T-cell (primary cell): ENCODE measurements around the gene LILRA6. TPM values are rescaled to one million over a fixed set of nuclear protein-coding genes. Genes with fewer than 3 reads are reported as not detected.
"Not testable (repeated sequence)": the region's sequence is repeated elsewhere in the genome, so short reads cannot be mapped to it uniquely, and the experiment has no call there.

Experiments
- ATAC-seq, 4 experiments: fragments of 200-7000 bp in 3 of 4; fragments of 150-1000 bp in 1 of 4; cut with Tn5 transposase; replicated peaks in 1 of 4; 1 replicate in 3 of 4; 2 replicates in 1 of 4; pipeline ENCODE4 v1.10.0; 2021; ENCODE audit warnings: moderate library complexity in 3 of 4, mild to moderate bottlenecking in 2 of 4, moderate number of reproducible peaks in 1 of 4
- CTCF ChIA-PET, 2 donors: fragments of 300-600 bp; sonication (Branson Sonifier 250); formaldehyde crosslinking; loops; one replicate each; lab custom pipeline; 2022; ENCODE audit warnings: antibody characterized with exemption in 2 of 2; lab: Charles Lee
- POLR2A ChIA-PET, 2 donors: fragments of 300-600 bp; sonication (Branson Sonifier 250); formaldehyde crosslinking; loops; one replicate each; lab custom pipeline; 2022; ENCODE audit warnings: antibody characterized with exemption in 2 of 2; lab: Charles Lee
- DNase-seq, 35 experiments: peaks; one replicate each; pipeline versions ENCODE4 v3.0.0 to v3.0.0-alpha.2; 2013 to 2023
- H3K27ac ChIP-seq: one replicate; pipeline ENCODE4 v1.5.1; 2013; ENCODE audit warnings: low read length
- H3K27me3 ChIP-seq, 2 experiments: replicated peaks in 1 of 2; 1 replicate in 1 of 2; 2 replicates in 1 of 2; pipeline versions ENCODE4 v1.6.1 to v1.7.0; 2013; ENCODE audit warnings: low read length in 1 of 2, mixed read lengths in 1 of 2; ENCODE audit not compliant: control insufficient read depth in 2 of 2, insufficient read depth in 2 of 2; ENCODE audit errors: extremely low read depth in 1 of 2
- H3K36me3 ChIP-seq, 2 donors: 1 replicate in 1 of 2; 2 replicates in 1 of 2; pipeline versions ENCODE4 v1.6.1 to v1.7.0; 2013; ENCODE audit warnings: low read length in 1 of 2; ENCODE audit not compliant: control insufficient read depth in 2 of 2, insufficient read depth in 1 of 2; ENCODE audit errors: extremely low read depth in 1 of 2
- H3K4me1 ChIP-seq, 2 experiments: 1 replicate in 1 of 2; 2 replicates in 1 of 2; pipeline versions ENCODE4 v1.6.1 to v1.7.0; 2013; ENCODE audit warnings: low read length in 2 of 2, mixed read lengths in 1 of 2; ENCODE audit not compliant: insufficient read depth in 2 of 2, control insufficient read depth in 1 of 2; ENCODE audit errors: extremely low read depth in 1 of 2
- H3K4me3 ChIP-seq, 2 donors: 1 replicate in 1 of 2; 2 replicates in 1 of 2; pipeline versions ENCODE4 v1.5.1 to v1.7.0; 2013; ENCODE audit warnings: mild to moderate bottlenecking in 2 of 2, low read length in 1 of 2, moderate library complexity in 1 of 2; ENCODE audit not compliant: control insufficient read depth in 1 of 2; ENCODE audit errors: extremely low read depth in 1 of 2
- H3K9me3 ChIP-seq: 2 replicates; pipeline ENCODE4 v1.7.0; 2013
- H3K27ac Mint-ChIP-seq, 2 donors: one replicate each; pipeline ENCODE4 v1.8.0; 2020 to 2021; ENCODE audit warnings: mild to moderate bottlenecking in 2 of 2, mixed read lengths in 2 of 2
- H3K27me3 Mint-ChIP-seq, 2 donors: one replicate each; pipeline ENCODE4 v1.8.0; 2021 to 2022; ENCODE audit warnings: mixed read lengths in 2 of 2
- H3K36me3 Mint-ChIP-seq: one replicate; pipeline ENCODE4 v1.8.0; 2021; ENCODE audit warnings: mixed read lengths
- H3K4me1 Mint-ChIP-seq, 3 donors: one replicate each; pipeline ENCODE4 v1.8.0; 2020 to 2022; ENCODE audit warnings: mixed read lengths in 3 of 3, mild to moderate bottlenecking in 1 of 3
- H3K4me3 Mint-ChIP-seq, 3 donors: one replicate each; pipeline ENCODE4 v1.8.0; 2020 to 2022; ENCODE audit warnings: mild to moderate bottlenecking in 3 of 3, mixed read lengths in 3 of 3, moderate library complexity in 3 of 3
- H3K9me3 Mint-ChIP-seq, 3 donors: one replicate each; pipeline ENCODE4 v1.8.0; 2020 to 2022; ENCODE audit warnings: mixed read lengths in 3 of 3
- WGBS: methylation state at CpG from one replicate; pipeline ENCODE4 v1.1.5; 2013; ENCODE audit warnings: missing lambda C conversion rate; ENCODE audit not compliant: insufficient coverage; 5-methylcytosine and 5-hydroxymethylcytosine counted together
- total RNA-seq, 35 experiments: library from RNA in 6 of 35; stranded (reverse) in 6 of 35; fragments of 120-200 nt in 1 of 35; gene quantifications; one replicate each; pipeline versions ENCODE4 v1.2.1 to v1.2.4 and lab custom pipeline; 2013 to 2026

LILRA6 gene
- total RNA-seq, 5 donors from 2014 or later (not counting 1 experiment from before 2014, with no cell fraction given), result 0.13 to 0.58 (median 0.43) TPM; not detected in 2

- ATAC-seq, H3K27ac Mint-ChIP-seq, H3K4me1 Mint-ChIP-seq, H3K4me3 Mint-ChIP-seq, H3K9me3 Mint-ChIP-seq, DNase-seq, POLR2A ChIA-PET, H3K9me3 ChIP-seq, H3K4me1 ChIP-seq, H3K36me3 ChIP-seq, H3K27ac ChIP-seq, CTCF ChIA-PET, H3K4me3 ChIP-seq, H3K36me3 Mint-ChIP-seq: not testable (repeated sequence)
- WGBS, result no CpG with 5 or more reads among the region's 4 CpGs
- H3K27me3 ChIP-seq, result peaks cover 0 to 30% of the 10 kb centered on the region in 2 experiments
- H3K27me3 Mint-ChIP-seq, result peaks cover 6 to 28% of the 10 kb centered on the region in 2 donors
Observed at GRCh38 chr19:54242234-54242633, 356 bp downstream of the LILRA6 start.

GRCh38 chr19:54240372-54241336, 1.9 kb downstream of the LILRA6 start:
- POLR2A ChIA-PET, H3K4me1 Mint-ChIP-seq: not testable (repeated sequence)

GRCh38 chr19:54239491-54240371, 2.9 kb downstream of the LILRA6 start:
- peaks cover 0 to 23% of the 10 kb centered on the region in 2 experiments for H3K27me3 ChIP-seq
- H3K27ac ChIP-seq, H3K4me3 ChIP-seq, H3K9me3 Mint-ChIP-seq, H3K27ac Mint-ChIP-seq, H3K4me1 ChIP-seq, H3K9me3 ChIP-seq, H3K4me1 Mint-ChIP-seq, H3K36me3 ChIP-seq, DNase-seq, CTCF ChIA-PET, POLR2A ChIA-PET, H3K4me3 Mint-ChIP-seq, H3K36me3 Mint-ChIP-seq, ATAC-seq: not testable (repeated sequence)
- 73% methylated on average over 5 of the region's 21 CpGs for WGBS
- H3K27me3 Mint-ChIP-seq, result peaks cover 6 to 28% of the 10 kb centered on the region in 2 donors

More at GRCh38 chr19:54240372-54241336, 1.9 kb downstream of the LILRA6 start:
- peaks cover 0 to 23% of the 10 kb centered on the region in 2 experiments for H3K27me3 ChIP-seq
- H3K27ac ChIP-seq, H3K4me3 Mint-ChIP-seq, H3K9me3 Mint-ChIP-seq, CTCF ChIA-PET, H3K4me1 ChIP-seq, H3K4me3 ChIP-seq, H3K27ac Mint-ChIP-seq, DNase-seq, H3K9me3 ChIP-seq, H3K36me3 Mint-ChIP-seq, H3K36me3 ChIP-seq, ATAC-seq: not testable (repeated sequence)
- WGBS, result 79% methylated on average over 4 of the region's 22 CpGs
- peaks cover 6 to 29% of the 10 kb centered on the region in 2 donors for H3K27me3 Mint-ChIP-seq

DNA sequence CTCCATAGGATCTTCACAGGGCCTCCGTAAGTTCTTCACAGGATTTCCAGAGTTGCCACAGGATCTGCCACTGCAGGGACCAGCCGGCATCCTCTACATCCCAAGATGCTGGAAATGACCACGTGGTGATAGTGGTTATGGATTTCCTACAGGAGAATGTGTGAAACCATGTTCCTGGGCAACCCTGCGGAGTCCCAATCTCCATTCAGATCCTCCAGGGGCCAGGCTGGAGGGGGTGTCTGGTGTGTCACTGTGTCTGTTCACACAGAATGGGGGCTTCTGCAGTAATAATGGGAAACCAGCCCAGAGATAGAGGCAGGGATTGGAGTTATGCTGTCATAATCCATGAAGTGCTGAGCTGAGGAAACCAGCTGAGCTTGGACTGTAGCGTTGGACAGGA, 8.6 kb downstream of the LILRA6 start:
- Mint-ChIP-seq H3K4me3 (no peak overlapping the region), H3K36me3 (no peaks in the 10 kb centered on the region), H3K27me3 (peaks cover 11 to 19% of the 10 kb centered on the region in 2 donors), H3K4me1 (peaks cover 4 to 16% (median 4%) of the 10 kb centered on the region in 3 donors), H3K27ac (peak overlapping the region in 1 of 2 donors; percentile 0), H3K9me3 (no peaks in the 10 kb centered on the region)
- no peak for DNase-seq
- H3K4me3 ChIP-seq, result no peak overlapping the region
- H3K4me1 ChIP-seq, result peaks cover 0 to 11% of the 10 kb centered on the region in 2 experiments
- no peaks in the 10 kb centered on the region for H3K36me3 ChIP-seq
- 89% methylated on average over 2 of the region's 5 CpGs for WGBS
- no peaks in the 10 kb centered on the region for H3K9me3 ChIP-seq
- H3K27ac ChIP-seq, result no peak overlapping the region
- ChIA-PET POLR2A (no interaction called here), CTCF (no interaction called here)
- ATAC-seq, result no peak
- H3K27me3 ChIP-seq, result peaks cover 0 to 16% of the 10 kb centered on the region in 2 experiments

DNA sequence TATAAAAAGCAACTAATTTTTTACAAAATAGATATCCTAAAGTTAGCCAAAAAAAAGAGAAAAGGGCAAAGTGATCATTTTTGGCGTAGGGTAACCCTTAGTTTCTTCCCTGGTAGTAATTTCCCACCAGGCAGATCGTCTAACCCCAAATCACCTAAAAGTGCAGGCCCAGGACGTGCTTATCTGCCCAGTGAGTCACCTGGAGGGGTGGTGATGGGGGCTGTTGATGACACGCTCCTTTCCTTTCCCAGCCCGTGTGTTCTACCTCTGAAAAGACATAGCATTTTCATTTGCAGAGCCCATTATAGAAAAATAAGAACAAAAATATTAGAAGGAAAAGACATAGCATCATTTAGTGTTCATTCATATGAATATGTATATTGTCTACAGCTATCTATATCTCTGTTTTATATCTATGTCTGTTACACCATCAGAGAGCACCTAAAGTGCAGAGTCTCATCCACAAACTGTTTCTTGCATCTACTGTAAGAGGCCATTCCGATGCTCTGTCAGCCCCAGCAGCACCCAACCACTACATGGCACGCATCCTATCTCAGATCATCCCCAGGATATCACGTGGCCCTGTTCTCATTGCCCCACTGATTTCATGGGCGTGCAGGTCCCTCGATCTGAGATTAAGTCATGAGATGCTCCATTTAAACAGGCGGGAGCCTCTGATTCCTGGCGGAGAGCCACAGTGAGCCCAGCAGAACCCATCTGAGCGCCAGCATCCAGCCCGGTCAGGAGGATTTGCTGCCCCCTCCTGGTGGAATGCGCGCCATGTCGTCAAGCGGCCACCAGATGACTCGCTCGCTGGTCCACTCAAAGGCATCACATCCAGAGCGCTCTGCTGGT, 11.3 kb downstream of the LILRA6 start:
- peaks cover 0 to 13% of the 10 kb centered on the region in 2 experiments for H3K27me3 ChIP-seq
- DNase-seq (peak; percentile 48 to 93 (median 81)), ATAC-seq (peak; percentile 93 to 98 (median 94))
- ChIA-PET CTCF (no interaction called here), POLR2A (no interaction called here)
- Mint-ChIP-seq H3K4me1 (peaks cover 4 to 16% (median 4%) of the 10 kb centered on the region in 3 donors), H3K36me3 (no peaks in the 10 kb centered on the region), H3K4me3 (no peak overlapping the region), H3K27me3 (peaks cover 11 to 19% of the 10 kb centered on the region in 2 donors), H3K9me3 (no peaks in the 10 kb centered on the region), H3K27ac (no peak overlapping the region)
- no peaks in the 10 kb centered on the region for H3K9me3 ChIP-seq
- no peaks in the 10 kb centered on the region for H3K36me3 ChIP-seq
- peaks cover 0 to 11% of the 10 kb centered on the region in 2 experiments for H3K4me1 ChIP-seq
- no peak overlapping the region for H3K27ac ChIP-seq
- 9% methylated on average over 14 of the region's 21 CpGs for WGBS
- H3K4me3 ChIP-seq, result no peak overlapping the region
